Neural progenitor cell (in vitro differentiated cells): ENCODE measurements around the gene HEXIM2. TPM values are rescaled to one million over a fixed set of nuclear protein-coding genes. Genes with fewer than 3 reads are reported as not detected.

ENCODE experiments used
- DNase-seq: peaks from one replicate; pipeline ENCODE4 v3.0.0-alpha.2; 2016; ENCODE audit warnings: low spot score
- H2AFZ ChIP-seq: fragments of 200-600 bp; sonication (generic); replicated peaks from 2 replicates; pipeline ENCODE4 v1.6.1; 2016; ENCODE audit warnings: antibody characterized with exemption
- H3F3A ChIP-seq: fragments of 200-600 bp; sonication (generic); 2 replicates; pipeline ENCODE4 v1.6.1; 2016; ENCODE audit warnings: antibody characterized with exemption, low read depth
- H3K27ac ChIP-seq: fragments of 200-600 bp; sonication (generic); 2 replicates; pipeline ENCODE4 v1.5.1; 2016; ENCODE audit warnings: mild to moderate bottlenecking
- H3K27me3 ChIP-seq: fragments of 200-600 bp; sonication (generic); 2 replicates; pipeline ENCODE4 v1.6.1; 2016; ENCODE audit warnings: mild to moderate bottlenecking, moderate library complexity
- H3K36me3 ChIP-seq: fragments of 200-600 bp; sonication (generic); 2 replicates; pipeline ENCODE4 v1.5.1; 2016
- H3K4me1 ChIP-seq: fragments of 200-600 bp; sonication (generic); 2 replicates; pipeline ENCODE4 v1.6.1; 2016; ENCODE audit warnings: mixed run types
- H3K4me2 ChIP-seq: fragments of 200-600 bp; sonication (generic); 2 replicates; pipeline ENCODE4 v1.6.1; 2016
- H3K4me3 ChIP-seq: fragments of 200-600 bp; sonication (generic); 2 replicates; pipeline ENCODE4 v1.5.1; 2016
- H3K79me2 ChIP-seq: fragments of 200-600 bp; sonication (generic); 2 replicates; pipeline ENCODE4 v1.6.1; 2016; ENCODE audit warnings: low read depth
- H3K9ac ChIP-seq: fragments of 200-600 bp; sonication (generic); 2 replicates; pipeline ENCODE4 v1.6.1; 2016
- H3K9me3 ChIP-seq: fragments of 200-600 bp; sonication (generic); 2 replicates; pipeline ENCODE4 v1.5.1; 2016; ENCODE audit warnings: low read depth
- H4K20me1 ChIP-seq: fragments of 200-600 bp; sonication (generic); 2 replicates; pipeline ENCODE4 v1.6.1; 2016; ENCODE audit warnings: low read depth
- H3K27ac Mint-ChIP-seq: 3 replicates; pipeline ENCODE4 v1.8.0; 2021; ENCODE audit warnings: mixed read lengths
- H3K27me3 Mint-ChIP-seq: 2 replicates; pipeline ENCODE4 v1.8.0; 2022; ENCODE audit warnings: low read depth, mild to moderate bottlenecking, inconsistent platforms, moderate library complexity, mixed read lengths; ENCODE audit not compliant: insufficient read depth
- H3K36me3 Mint-ChIP-seq: 3 replicates; pipeline ENCODE4 v1.8.0; 2021; ENCODE audit warnings: mixed read lengths
- H3K4me1 Mint-ChIP-seq: 3 replicates; pipeline ENCODE4 v1.8.0; 2021; ENCODE audit warnings: mixed read lengths
- H3K4me3 Mint-ChIP-seq: 3 replicates; pipeline ENCODE4 v1.8.0; 2021; ENCODE audit warnings: mild to moderate bottlenecking, moderate library complexity, mixed read lengths
- H3K9me3 Mint-ChIP-seq: 3 replicates; pipeline ENCODE4 v1.8.0; 2020; ENCODE audit warnings: mixed read lengths
- CTCF ChIP-seq: fragments of 200-600 bp; sonication (generic); IDR thresholded peaks from 2 replicates; pipeline ENCODE4 v1.5.1; 2017; ENCODE audit warnings: antibody characterized with exemption, mild to moderate bottlenecking
- EZH2 ChIP-seq: fragments of 200-600 bp; sonication (generic); IDR thresholded peaks from 2 replicates; pipeline ENCODE4 v1.6.1; 2017; ENCODE audit warnings: antibody characterized with exemption, mild to moderate bottlenecking, moderate library complexity
- EZH2phosphoT487 ChIP-seq: fragments of 200-600 bp; sonication (generic); IDR thresholded peaks from 2 replicates; pipeline ENCODE4 v1.6.1; 2017; ENCODE audit warnings: antibody characterized with exemption
- total RNA-seq: library from RNA; depleted of rRNA; stranded (reverse); fragments of >200 nt; gene quantifications from 2 replicates; pipeline ENCODE4 v1.2.3, GENCODE V29; 2015; ENCODE audit warnings: low replicate concordance

HEXIM2 gene
- total RNA-seq, 1 donor from 2014 or later: 4.6 TPM

- no peak overlapping the region for H3K27ac ChIP-seq
- no peak overlapping the region for H2AFZ ChIP-seq
- H3K36me3 ChIP-seq: no peaks in the 10 kb centered on the region
- peaks cover 29% of the 10 kb centered on the region for H3K4me1 Mint-ChIP-seq
- H3K4me3 Mint-ChIP-seq: no peak overlapping the region
- H3K4me2 ChIP-seq: no peak overlapping the region
- no peaks in the 10 kb centered on the region for H3K79me2 ChIP-seq
- peaks cover 14% of the 10 kb centered on the region for H3K27me3 Mint-ChIP-seq
- H3K9me3 Mint-ChIP-seq: no peaks in the 10 kb centered on the region
- no peak for DNase-seq
- H3K27me3 ChIP-seq: no peaks in the 10 kb centered on the region
- no peak overlapping the region for H3K27ac Mint-ChIP-seq
- TF ChIP-seq EZH2: no peak
- H3K36me3 Mint-ChIP-seq: no peaks in the 10 kb centered on the region
- peaks cover 11% of the 10 kb centered on the region for H3K4me1 ChIP-seq
- H3K4me3 ChIP-seq: no peak overlapping the region
- H4K20me1 ChIP-seq: peaks cover 5% of the 10 kb centered on the region
- no peak overlapping the region for H3K9ac ChIP-seq
- peaks cover 16% of the 10 kb centered on the region for H3F3A ChIP-seq
- H3K9me3 ChIP-seq: no peaks in the 10 kb centered on the region
These were observed 34.5 kb upstream of the HEXIM2 start for GRCh38 chr17:45127207-45127547.

- no peak overlapping the region for H3K9ac ChIP-seq
- Mint-ChIP-seq H3K4me3 (peak overlapping the region; percentile 47), H3K27me3 (peaks cover 14% of the 10 kb centered on the region), H3K9me3 (no peaks in the 10 kb centered on the region), H3K36me3 (no peaks in the 10 kb centered on the region), H3K27ac (peak overlapping the region; percentile 87), H3K4me1 (peaks cover 24% of the 10 kb centered on the region)
- H3K79me2 ChIP-seq: no peaks in the 10 kb centered on the region
- peaks cover 18% of the 10 kb centered on the region for H3F3A ChIP-seq
- no peaks in the 10 kb centered on the region for H3K27me3 ChIP-seq
- H3K4me3 ChIP-seq: no peak overlapping the region
- H2AFZ ChIP-seq: no peak overlapping the region
- peaks cover 5% of the 10 kb centered on the region for H4K20me1 ChIP-seq
- H3K36me3 ChIP-seq: no peaks in the 10 kb centered on the region
- H3K27ac ChIP-seq: no peak overlapping the region
- H3K4me2 ChIP-seq: no peak overlapping the region
- DNase-seq: peak; percentile 51
- H3K9me3 ChIP-seq: no peaks in the 10 kb centered on the region
- no peak for TF ChIP-seq EZH2
- no peak for TF ChIP-seq CTCF
- TF ChIP-seq EZH2phosphoT487: no peak
- H3K4me1 ChIP-seq: peaks cover 11% of the 10 kb centered on the region
These were observed 34.0 kb upstream of the HEXIM2 start for GRCh38 chr17:45127548-45128300.

GRCh38 chr17:45128331-45128730, 33.3 kb upstream of the HEXIM2 start:
- H3K4me1 ChIP-seq: peaks cover 11% of the 10 kb centered on the region
- no peak overlapping the region for H3K4me3 ChIP-seq
- no peak overlapping the region for H3K4me2 ChIP-seq
- Mint-ChIP-seq H3K27me3 (peaks cover 14% of the 10 kb centered on the region), H3K4me3 (no peak overlapping the region), H3K27ac (no peak overlapping the region), H3K9me3 (no peaks in the 10 kb centered on the region), H3K4me1 (peaks cover 20% of the 10 kb centered on the region), H3K36me3 (no peaks in the 10 kb centered on the region)
- no peak for TF ChIP-seq CTCF
- no peak for TF ChIP-seq EZH2
- TF ChIP-seq EZH2phosphoT487: no peak
- no peaks in the 10 kb centered on the region for H3K79me2 ChIP-seq
- H3K36me3 ChIP-seq: no peaks in the 10 kb centered on the region
- DNase-seq: no peak
- no peak overlapping the region for H3K27ac ChIP-seq
- peaks cover 24% of the 10 kb centered on the region for H3F3A ChIP-seq
- H2AFZ ChIP-seq: no peak overlapping the region
- H3K9me3 ChIP-seq: no peaks in the 10 kb centered on the region
- no peak overlapping the region for H3K9ac ChIP-seq
- H3K27me3 ChIP-seq: no peaks in the 10 kb centered on the region
- peaks cover 5% of the 10 kb centered on the region for H4K20me1 ChIP-seq

- Mint-ChIP-seq H3K4me3 (no peak overlapping the region), H3K36me3 (peaks cover 2% of the 10 kb centered on the region), H3K27me3 (peaks cover 16% of the 10 kb centered on the region), H3K4me1 (peaks cover 21% of the 10 kb centered on the region), H3K9me3 (no peaks in the 10 kb centered on the region), H3K27ac (no peak overlapping the region)
- H3K36me3 ChIP-seq: no peaks in the 10 kb centered on the region
- no peak for DNase-seq
- no peak overlapping the region for H3K4me3 ChIP-seq
- H3K4me1 ChIP-seq: peaks cover 11% of the 10 kb centered on the region
- H4K20me1 ChIP-seq: peaks cover 5% of the 10 kb centered on the region
- no peak overlapping the region for H3K27ac ChIP-seq
- no peak overlapping the region for H2AFZ ChIP-seq
- H3K4me2 ChIP-seq: no peak overlapping the region
- no peaks in the 10 kb centered on the region for H3K27me3 ChIP-seq
- H3K9me3 ChIP-seq: no peaks in the 10 kb centered on the region
- no peaks in the 10 kb centered on the region for H3K79me2 ChIP-seq
- H3F3A ChIP-seq: peaks cover 28% of the 10 kb centered on the region
- H3K9ac ChIP-seq: no peak overlapping the region
- no peak for TF ChIP-seq EZH2phosphoT487
- TF ChIP-seq EZH2: no peak
- TF ChIP-seq CTCF: no peak
These were observed 32.7 kb upstream of the HEXIM2 start for GRCh38 chr17:45128989-45129388.
